Spleen (tissue), 3 donors: ENCODE data around the gene PIM2.

Experiments
- POLR2A ChIP-seq, 3 donors: fragments of 450-650 bp; IDR thresholded peaks; one replicate each; pipeline ENCODE4 v1.5.1; 2017; ENCODE audit warnings: antibody characterized with exemption in 3 of 3, mild to moderate bottlenecking in 1 of 3
- POLR2AphosphoS5 ChIP-seq, 3 donors: sonication (generic); formaldehyde crosslinking; IDR thresholded peaks; one replicate each; pipeline ENCODE4 v1.5.1; 2017; ENCODE audit warnings: antibody characterized with exemption in 3 of 3

GRCh38 chrX:48948589-48948988 lies 29.8 kb upstream of the PIM2 start:
- no peak for TF ChIP-seq POLR2A (IDR thresholded peaks at IDR 0.05)
- no peak for TF ChIP-seq POLR2AphosphoS5 (IDR thresholded peaks at IDR 0.05)
